Heart left ventricle (tissue), 16 donors: Measurements from ENCODE around the gene NKAIN2. TPM values are rescaled to one million over a fixed set of nuclear protein-coding genes. Genes with fewer than 3 reads are reported as not detected.
"Not testable (repeated sequence)": the region's sequence is repeated elsewhere in the genome, so short reads cannot be mapped to it uniquely, and the experiment has no call there.

ENCODE experiments used
- ATAC-seq, 4 donors: fragments of 200-7000 bp; cut with Tn5 transposase; one replicate each; pipeline ENCODE4 v1.9.1; 2020 to 2022; ENCODE audit warnings: moderate library complexity in 4 of 4, mild to moderate bottlenecking in 3 of 4, moderate number of reproducible peaks in 1 of 4
- DNase-seq, 5 donors: peaks; one replicate each; pipeline ENCODE4 v3.0.0-alpha.2; 2020
- H3K27ac ChIP-seq, 12 donors: fragments of 200-600 bp; sonication (generic) in 4 of 12; one replicate each; pipeline versions ENCODE4 v1.5.0 to v1.8.0; 2016 to 2022; ENCODE audit warnings: mild to moderate bottlenecking in 2 of 12
- H3K27me3 ChIP-seq, 9 donors: fragments of 200-600 bp; sonication (generic) in 2 of 9; one replicate each; pipeline versions ENCODE4 v1.5.1 to v1.8.0; 2016 to 2022; ENCODE audit warnings: mild to moderate bottlenecking in 3 of 9
- H3K36me3 ChIP-seq, 9 donors: fragments of 200-600 bp; sonication (generic) in 2 of 9; one replicate each; pipeline versions ENCODE4 v1.5.0 to v1.8.0; 2018 to 2022; ENCODE audit warnings: mild to moderate bottlenecking in 2 of 9
- H3K4me1 ChIP-seq, 12 donors: fragments of 200-600 bp; sonication (generic) in 4 of 12; one replicate each; pipeline versions ENCODE4 v1.5.0 to v1.8.0; 2016 to 2022; ENCODE audit warnings: mild to moderate bottlenecking in 3 of 12
- H3K4me3 ChIP-seq, 12 donors: fragments of 200-600 bp; sonication (generic) in 4 of 12; one replicate each; pipeline versions ENCODE4 v1.5.0 to v1.8.0; 2017 to 2022; ENCODE audit warnings: mild to moderate bottlenecking in 9 of 12, moderate library complexity in 4 of 12
- H3K9me3 ChIP-seq, 12 donors: fragments of 200-600 bp; sonication (generic) in 4 of 12; one replicate each; pipeline versions ENCODE4 v1.5.0 to v1.8.0; 2016 to 2022; ENCODE audit warnings: mild to moderate bottlenecking in 1 of 12
- CTCF ChIP-seq, 12 donors: fragments of 200-600 bp; sonication (generic) in 4 of 12; IDR thresholded peaks; one replicate each; pipeline versions ENCODE4 v1.5.0 to v1.8.0; 2018 to 2022; ENCODE audit warnings: antibody characterized with exemption in 12 of 12, mild to moderate bottlenecking in 5 of 12
- POLR2A ChIP-seq, 2 donors: fragments of 450-650 bp; IDR thresholded peaks; one replicate each; pipeline ENCODE4 v1.6.1; 2017; ENCODE audit warnings: antibody characterized with exemption in 2 of 2, mild to moderate bottlenecking in 2 of 2, moderate library complexity in 2 of 2
- WGBS, 4 donors: extraction: QIAGEN DNeasy Blood & Tissue Kit in 2 of 4; methylation state at CpG; one replicate each; pipeline versions ENCODE4 v1.1.5 to v1.1.7; 2013 to 2018; 5-methylcytosine and 5-hydroxymethylcytosine counted together
- intact Hi-C, 10 donors: fragments of 100-400 bp; cut with DNase I; formaldehyde crosslinking; loops; one replicate each; pipeline versions ENCODE4 v1.11.1 to v1.14.2; 2022
- polyA plus RNA-seq, 2 donors: library from polyadenylated mRNA; stranded (reverse); fragments of 200-250 nt; gene quantifications; one replicate each; pipeline ENCODE4 v1.2.3, GENCODE V29; 2013
- total RNA-seq, 9 donors: library from RNA; depleted of rRNA in 2 of 9; stranded (reverse); fragments of >200 nt in 2 of 9; fragmentation: NEBNext Ultra II Directional in 3 of 9; extraction: Animal tissue kit (Norgen Biotek cat#: 25700) in 3 of 9; gene quantifications; one replicate each; pipeline versions ENCODE4 v1.1.0 to v1.2.4, GENCODE V29; 2016 to 2023
- donor health status: ischemic (EF 13 %, LVEDD 7.1; RV severe dilation, severe dysfunction).
- donor health status: healthy with polysubstance abuse.
- donor health status: DM: no; HTN: yes; CAD: no.
- donor health status: DM: no; HTN: no; CAD: no.
- donor health status: ischemic (EF 25% LVEDD 6.9; RV normal size, moderate dysfunction).
- donor health status: ischemic (EF 25% LVEDD 5.7; RV mildly dilated, moderate dysfunction).
- donor health status: healthy.
- donor health status: DM: yes; HTN: yes; CAD: no.
- donor health status: ischemic (EF 35%, LVEDD 5.7; RV mildly dilated, moderate dysfunction).
- donor health status: nonischemic (EF 11% LVEDD 7.7; RV severe dilation, severe dysfunction).
- donor health status: DM: yes; HTN: yes; CAD: no.
- donor health status: PGD.
- donor health status: ischemic (EF 29% LVEDD 5.4; RV normal size, mild dysfunction).
- donor health status: nonischemic (EF 23%, LVEDD 6.1; RV moderate dilation, normal function).

The NKAIN2 gene
- total and polyA plus RNA-seq, 11 donors, result 0.19 to 0.83 (median 0.33) TPM; not detected in 2

DNA sequence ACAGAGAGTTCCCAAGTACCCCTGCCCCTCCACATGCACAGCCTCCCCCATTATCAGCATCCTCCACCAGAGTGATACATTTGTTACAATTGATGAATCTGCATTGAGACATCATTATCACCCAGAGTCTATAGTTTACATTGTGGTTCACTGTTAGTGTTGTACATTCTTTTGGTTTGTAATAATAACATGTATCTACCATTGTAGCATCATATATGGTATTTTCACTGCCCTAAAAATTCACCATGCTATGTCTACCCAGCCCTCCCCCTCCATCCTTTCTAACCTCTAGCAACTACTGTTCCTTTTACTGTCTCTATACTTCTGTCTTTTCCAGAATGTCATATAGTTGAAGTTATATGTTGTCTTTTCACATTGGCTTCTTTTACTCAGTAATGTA lies 884.7 kb downstream of the NKAIN2 start:
- no peak for ATAC-seq
- no peak overlapping the region for H3K27ac ChIP-seq
- intact Hi-C loops, result no loop called here

GRCh38 chr6:124694139-124694705 lies 890.6 kb downstream of the NKAIN2 start:
- no peaks in the 10 kb centered on the region for H3K36me3 ChIP-seq
- 79 to 86% (median 83%) methylated on average over 4 of the region's 4 CpGs for whole genome bisulfite sequencing, 4 donors
- no peaks in the 10 kb centered on the region for H3K27me3 ChIP-seq
- no peaks in the 10 kb centered on the region for H3K4me1 ChIP-seq
- intact Hi-C loops, result no loop called here
- ATAC-seq (no peak), DNase-seq (no peak)
- no peaks in the 10 kb centered on the region for H3K9me3 ChIP-seq
- no peak overlapping the region for H3K4me3 ChIP-seq
- H3K27ac ChIP-seq, result no peak overlapping the region
- no peak for TF ChIP-seq CTCF (IDR thresholded peaks at IDR 0.05)
- TF ChIP-seq POLR2A (IDR thresholded peaks at IDR 0.05), result no peak

More for the DNA sequence above, 884.7 kb downstream of the NKAIN2 start:
- no peak for TF ChIP-seq POLR2A (IDR thresholded peaks at IDR 0.05)
- no peak for TF ChIP-seq CTCF (IDR thresholded peaks at IDR 0.05)
- no peak for DNase-seq
- Histone ChIP-seq H3K4me1 (no peaks in the 10 kb centered on the region), H3K4me3 (no peak overlapping the region), H3K9me3 (peaks cover 0 to 14% (median 0%) of the 10 kb centered on the region in 12 donors), H3K36me3 (no peaks in the 10 kb centered on the region), H3K27me3 (no peaks in the 10 kb centered on the region)

DNA sequence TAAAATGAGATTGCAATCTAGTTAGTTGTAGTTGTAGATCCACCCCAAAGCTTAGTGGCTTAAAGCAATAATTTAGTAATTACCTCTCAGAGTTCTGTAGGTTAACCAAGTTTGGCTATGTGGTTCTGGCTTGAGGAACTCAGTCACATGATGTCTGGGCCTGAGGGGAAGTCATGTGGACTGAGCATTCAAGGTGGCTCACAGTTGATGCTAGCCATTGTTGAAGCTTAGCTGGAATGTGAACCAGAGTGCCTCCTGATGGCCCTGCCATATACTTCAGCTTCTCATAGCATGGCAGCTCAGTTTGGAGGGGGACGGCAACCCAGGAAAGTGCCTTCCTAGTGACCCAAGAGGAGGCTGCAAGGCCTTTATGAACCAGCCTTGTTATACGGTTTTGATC lies 895.4 kb downstream of the NKAIN2 start:
- intact Hi-C loops, result no loop called here
- DNase-seq (no peak), ATAC-seq (no peak)
- no peaks in the 10 kb centered on the region for H3K36me3 ChIP-seq
- 85 to 96% (median 92%) methylated on average over 2 of the region's 2 CpGs for WGBS, 4 donors
- no peaks in the 10 kb centered on the region for H3K27me3 ChIP-seq
- no peak overlapping the region for H3K27ac ChIP-seq
- no peaks in the 10 kb centered on the region for H3K4me1 ChIP-seq
- TF ChIP-seq CTCF (IDR thresholded peaks at IDR 0.05) (no peak), POLR2A (IDR thresholded peaks at IDR 0.05) (no peak)
- H3K9me3 ChIP-seq, result no peaks in the 10 kb centered on the region
- H3K4me3 ChIP-seq, result no peak overlapping the region

GRCh38 chr6:124703541-124703940 lies 899.9 kb downstream of the NKAIN2 start:
- H3K4me3 ChIP-seq, result no peak overlapping the region
- no peaks in the 10 kb centered on the region for H3K27me3 ChIP-seq
- TF ChIP-seq CTCF (IDR thresholded peaks at IDR 0.05) (no peak), POLR2A (IDR thresholded peaks at IDR 0.05) (no peak)
- no peaks in the 10 kb centered on the region for H3K4me1 ChIP-seq
- no peak overlapping the region for H3K27ac ChIP-seq
- no peak for DNase-seq
- ATAC-seq, result no peak
- 37 to 44% (median 38%) methylated on average over 2 of the region's 2 CpGs for WGBS, 4 donors
- no peaks in the 10 kb centered on the region for H3K9me3 ChIP-seq
- intact Hi-C loops, result no loop called here
- H3K36me3 ChIP-seq, result no peaks in the 10 kb centered on the region

DNA sequence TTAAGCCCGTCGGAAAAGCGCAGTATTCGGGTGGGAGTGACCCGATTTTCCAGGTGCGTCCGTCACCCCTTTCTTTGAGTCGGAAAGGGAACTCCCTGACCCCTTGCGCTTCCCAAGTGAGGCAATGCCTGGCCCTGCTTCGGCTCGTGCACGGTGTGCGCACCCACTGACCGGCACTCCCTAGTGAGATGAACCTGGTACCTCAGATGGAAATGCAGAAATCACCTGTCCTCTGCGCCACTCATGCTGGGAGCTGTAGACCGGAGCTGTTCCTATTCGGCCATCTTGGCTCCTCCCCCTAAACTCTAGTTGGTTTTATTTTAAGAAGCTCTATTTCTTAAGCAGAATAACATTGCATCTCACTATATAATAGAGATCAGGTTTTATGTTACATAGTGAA lies 908.9 kb downstream of the NKAIN2 start:
- H3K27ac ChIP-seq, H3K27me3 ChIP-seq, DNase-seq, intact Hi-C loops, ATAC-seq, H3K36me3 ChIP-seq, H3K4me1 ChIP-seq, H3K9me3 ChIP-seq, H3K4me3 ChIP-seq: not testable (repeated sequence)
- WGBS, 4 donors, result 91 to 96% (median 94%) methylated on average over 13 to 17 of the region's 17 CpGs
